Neural progenitor cell (in vitro differentiated cells): ENCODE data around the gene VKORC1. TPM values are rescaled to one million over a fixed set of nuclear protein-coding genes. Genes with fewer than 3 reads are reported as not detected.
A peak's percentile ranks its signal among the peaks of the same experiment; 100 is the strongest.

Experiments used
- DNase-seq: peaks from one replicate; pipeline ENCODE4 v3.0.0-alpha.2; 2016; ENCODE audit warnings: low spot score
- H2AFZ ChIP-seq: fragments of 200-600 bp; sonication (generic); replicated peaks from 2 replicates; pipeline ENCODE4 v1.6.1; 2016; ENCODE audit warnings: antibody characterized with exemption
- H3F3A ChIP-seq: fragments of 200-600 bp; sonication (generic); 2 replicates; pipeline ENCODE4 v1.6.1; 2016; ENCODE audit warnings: antibody characterized with exemption, low read depth
- H3K27ac ChIP-seq: fragments of 200-600 bp; sonication (generic); 2 replicates; pipeline ENCODE4 v1.5.1; 2016; ENCODE audit warnings: mild to moderate bottlenecking
- H3K27me3 ChIP-seq: fragments of 200-600 bp; sonication (generic); 2 replicates; pipeline ENCODE4 v1.6.1; 2016; ENCODE audit warnings: mild to moderate bottlenecking, moderate library complexity
- H3K36me3 ChIP-seq: fragments of 200-600 bp; sonication (generic); 2 replicates; pipeline ENCODE4 v1.5.1; 2016
- H3K4me1 ChIP-seq: fragments of 200-600 bp; sonication (generic); 2 replicates; pipeline ENCODE4 v1.6.1; 2016; ENCODE audit warnings: mixed run types
- H3K4me2 ChIP-seq: fragments of 200-600 bp; sonication (generic); 2 replicates; pipeline ENCODE4 v1.6.1; 2016
- H3K4me3 ChIP-seq: fragments of 200-600 bp; sonication (generic); 2 replicates; pipeline ENCODE4 v1.5.1; 2016
- H3K79me2 ChIP-seq: fragments of 200-600 bp; sonication (generic); 2 replicates; pipeline ENCODE4 v1.6.1; 2016; ENCODE audit warnings: low read depth
- H3K9ac ChIP-seq: fragments of 200-600 bp; sonication (generic); 2 replicates; pipeline ENCODE4 v1.6.1; 2016
- H3K9me3 ChIP-seq: fragments of 200-600 bp; sonication (generic); 2 replicates; pipeline ENCODE4 v1.5.1; 2016; ENCODE audit warnings: low read depth
- H4K20me1 ChIP-seq: fragments of 200-600 bp; sonication (generic); 2 replicates; pipeline ENCODE4 v1.6.1; 2016; ENCODE audit warnings: low read depth
- H3K27ac Mint-ChIP-seq: 3 replicates; pipeline ENCODE4 v1.8.0; 2021; ENCODE audit warnings: mixed read lengths
- H3K27me3 Mint-ChIP-seq: 2 replicates; pipeline ENCODE4 v1.8.0; 2022; ENCODE audit warnings: low read depth, mild to moderate bottlenecking, inconsistent platforms, moderate library complexity, mixed read lengths; ENCODE audit not compliant: insufficient read depth
- H3K36me3 Mint-ChIP-seq: 3 replicates; pipeline ENCODE4 v1.8.0; 2021; ENCODE audit warnings: mixed read lengths
- H3K4me1 Mint-ChIP-seq: 3 replicates; pipeline ENCODE4 v1.8.0; 2021; ENCODE audit warnings: mixed read lengths
- H3K4me3 Mint-ChIP-seq: 3 replicates; pipeline ENCODE4 v1.8.0; 2021; ENCODE audit warnings: mild to moderate bottlenecking, moderate library complexity, mixed read lengths
- H3K9me3 Mint-ChIP-seq: 3 replicates; pipeline ENCODE4 v1.8.0; 2020; ENCODE audit warnings: mixed read lengths
- EZH2 ChIP-seq: fragments of 200-600 bp; sonication (generic); IDR thresholded peaks from 2 replicates; pipeline ENCODE4 v1.6.1; 2017; ENCODE audit warnings: antibody characterized with exemption, mild to moderate bottlenecking, moderate library complexity
- EZH2phosphoT487 ChIP-seq: fragments of 200-600 bp; sonication (generic); IDR thresholded peaks from 2 replicates; pipeline ENCODE4 v1.6.1; 2017; ENCODE audit warnings: antibody characterized with exemption
- total RNA-seq: library from RNA; depleted of rRNA; stranded (reverse); fragments of >200 nt; gene quantifications from 2 replicates; pipeline ENCODE4 v1.2.3, GENCODE V29; 2015; ENCODE audit warnings: low replicate concordance
- TF ChIP-seq, protein P1 (sequence below): fragments of 200-600 bp; sonication (generic); IDR thresholded peaks from 2 replicates; pipeline ENCODE4 v1.5.1; 2017; ENCODE audit warnings: antibody characterized with exemption, mild to moderate bottlenecking

VKORC1 gene
- total RNA-seq, 1 donor from 2014 or later = 95.9 TPM

DNA sequence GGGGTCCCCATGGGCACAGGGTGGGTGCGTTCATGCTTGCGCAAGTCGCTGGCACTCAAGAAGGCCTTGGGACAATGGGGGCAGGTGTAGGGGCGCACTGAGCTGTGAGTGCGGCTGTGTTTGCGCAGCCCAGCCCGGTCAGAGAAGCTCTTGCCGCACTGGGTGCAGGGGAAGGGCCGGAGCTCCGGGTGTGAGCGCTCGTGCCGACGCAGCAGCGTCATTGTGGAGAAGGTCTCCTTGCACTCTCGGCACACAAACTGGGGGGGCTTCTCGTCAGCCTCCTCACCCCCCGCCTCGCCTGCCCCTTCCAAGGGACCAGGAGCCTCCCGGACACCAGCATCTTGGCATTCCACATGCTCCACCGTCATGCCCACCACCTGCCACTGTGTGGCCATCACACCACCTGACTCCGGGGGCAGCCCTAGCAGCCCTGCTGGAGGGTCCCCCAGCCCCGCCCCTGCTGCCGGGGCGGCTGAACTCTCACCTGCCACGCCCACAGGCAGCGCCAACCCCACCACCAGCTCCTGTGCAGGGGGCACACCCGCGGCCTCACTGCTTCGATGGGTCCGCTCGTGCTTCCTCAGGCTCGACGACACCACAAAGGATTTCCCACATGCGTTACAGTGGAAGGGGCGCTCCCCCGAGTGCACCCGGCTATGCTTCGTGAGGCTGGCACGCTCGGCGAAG is 33.3 kb downstream of the VKORC1 start:
- Mint-ChIP-seq H3K36me3 (peaks cover 22% of the 10 kb centered on the region), H3K4me3 (no peak overlapping the region), H3K27me3 (peaks cover 6% of the 10 kb centered on the region), H3K27ac (no peak overlapping the region), H3K4me1 (peaks cover 3% of the 10 kb centered on the region), H3K9me3 (no peaks in the 10 kb centered on the region)
- peaks cover 27% of the 10 kb centered on the region for H4K20me1 ChIP-seq
- H3F3A ChIP-seq = no peaks in the 10 kb centered on the region
- no peak for DNase-seq
- H3K36me3 ChIP-seq = no peaks in the 10 kb centered on the region
- H3K9me3 ChIP-seq = no peaks in the 10 kb centered on the region
- no peak overlapping the region for H3K9ac ChIP-seq
- H3K4me3 ChIP-seq = no peak overlapping the region
- H3K27ac ChIP-seq = no peak overlapping the region
- TF ChIP-seq EZH2 = no peak
- TF ChIP-seq EZH2phosphoT487 = no peak
- TF ChIP-seq, protein P1, sequence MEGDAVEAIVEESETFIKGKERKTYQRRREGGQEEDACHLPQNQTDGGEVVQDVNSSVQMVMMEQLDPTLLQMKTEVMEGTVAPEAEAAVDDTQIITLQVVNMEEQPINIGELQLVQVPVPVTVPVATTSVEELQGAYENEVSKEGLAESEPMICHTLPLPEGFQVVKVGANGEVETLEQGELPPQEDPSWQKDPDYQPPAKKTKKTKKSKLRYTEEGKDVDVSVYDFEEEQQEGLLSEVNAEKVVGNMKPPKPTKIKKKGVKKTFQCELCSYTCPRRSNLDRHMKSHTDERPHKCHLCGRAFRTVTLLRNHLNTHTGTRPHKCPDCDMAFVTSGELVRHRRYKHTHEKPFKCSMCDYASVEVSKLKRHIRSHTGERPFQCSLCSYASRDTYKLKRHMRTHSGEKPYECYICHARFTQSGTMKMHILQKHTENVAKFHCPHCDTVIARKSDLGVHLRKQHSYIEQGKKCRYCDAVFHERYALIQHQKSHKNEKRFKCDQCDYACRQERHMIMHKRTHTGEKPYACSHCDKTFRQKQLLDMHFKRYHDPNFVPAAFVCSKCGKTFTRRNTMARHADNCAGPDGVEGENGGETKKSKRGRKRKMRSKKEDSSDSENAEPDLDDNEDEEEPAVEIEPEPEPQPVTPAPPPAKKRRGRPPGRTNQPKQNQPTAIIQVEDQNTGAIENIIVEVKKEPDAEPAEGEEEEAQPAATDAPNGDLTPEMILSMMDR = no peak
- no peaks in the 10 kb centered on the region for H3K4me1 ChIP-seq
- H2AFZ ChIP-seq = no peak overlapping the region
- H3K79me2 ChIP-seq = peaks cover 14% of the 10 kb centered on the region
- H3K4me2 ChIP-seq = no peak overlapping the region
- H3K27me3 ChIP-seq = no peaks in the 10 kb centered on the region

GRCh38 chr16:31055613-31056012 is 39.0 kb downstream of the VKORC1 start:
- DNase-seq = peak; percentile 55
- Mint-ChIP-seq H3K27me3 (peaks cover 4% of the 10 kb centered on the region), H3K9me3 (no peaks in the 10 kb centered on the region), H3K4me3 (no peak overlapping the region), H3K27ac (peak overlapping the region; percentile 57), H3K4me1 (peaks cover 2% of the 10 kb centered on the region), H3K36me3 (peaks cover 8% of the 10 kb centered on the region)
- Histone ChIP-seq H3K9ac (no peak overlapping the region), H2AFZ (no peak overlapping the region), H3K4me3 (no peak overlapping the region), H3K4me1 (no peaks in the 10 kb centered on the region), H3K79me2 (no peaks in the 10 kb centered on the region), H3K9me3 (no peaks in the 10 kb centered on the region), H3K36me3 (no peaks in the 10 kb centered on the region), H4K20me1 (no peaks in the 10 kb centered on the region), H3K4me2 (peak overlapping the region; percentile 4), H3K27me3 (no peaks in the 10 kb centered on the region), H3K27ac (peak overlapping the region; percentile 87), H3F3A (peaks cover 11% of the 10 kb centered on the region)
- TF ChIP-seq, protein P1 = no peak
- TF ChIP-seq EZH2 = no peak
- no peak for TF ChIP-seq EZH2phosphoT487

DNA sequence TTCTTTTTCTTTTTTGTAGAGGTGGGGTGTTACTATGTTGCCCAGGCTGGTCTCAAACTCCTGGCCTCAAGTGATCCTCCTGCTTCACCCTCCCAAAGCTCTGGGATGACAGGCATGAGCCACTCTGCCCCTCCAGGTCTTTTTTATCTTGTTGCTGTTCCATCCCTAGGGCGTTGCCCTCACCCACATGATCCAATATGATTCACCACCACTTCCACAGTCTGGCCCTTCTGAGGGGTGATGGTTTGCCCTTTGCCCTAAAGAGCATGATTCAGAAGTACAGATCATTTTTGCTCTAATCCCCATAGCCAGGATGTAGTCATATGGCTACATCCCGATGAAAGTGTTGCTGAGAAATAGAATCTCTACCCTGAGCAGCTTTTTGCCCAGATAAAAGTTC is 42.5 kb downstream of the VKORC1 start:
- Mint-ChIP-seq H3K9me3 (no peaks in the 10 kb centered on the region), H3K4me1 (peaks cover 7% of the 10 kb centered on the region), H3K4me3 (no peak overlapping the region), H3K27ac (no peak overlapping the region), H3K36me3 (peaks cover 2% of the 10 kb centered on the region), H3K27me3 (peaks cover 4% of the 10 kb centered on the region)
- Histone ChIP-seq H3K9me3 (no peaks in the 10 kb centered on the region), H3K27me3 (no peaks in the 10 kb centered on the region), H3K4me1 (no peaks in the 10 kb centered on the region), H3K36me3 (no peaks in the 10 kb centered on the region), H3K9ac (no peak overlapping the region), H2AFZ (no peak overlapping the region), H3K27ac (no peak overlapping the region), H3K4me3 (no peak overlapping the region), H3K4me2 (no peak overlapping the region), H3F3A (peaks cover 11% of the 10 kb centered on the region), H3K79me2 (no peaks in the 10 kb centered on the region), H4K20me1 (no peaks in the 10 kb centered on the region)
- no peak for TF ChIP-seq EZH2
- no peak for TF ChIP-seq EZH2phosphoT487
- TF ChIP-seq, protein P1 = no peak
- DNase-seq = no peak
